CD4-positive, alpha-beta T cell treated with Interleukin-6 at 100 ng/mL for 8 hours (primary cell): Measurements from ENCODE around the gene ZSCAN26.
A peak's percentile ranks its signal among the peaks of the same experiment; 100 is the strongest.
"Not testable (repeated sequence)": the region's sequence is repeated elsewhere in the genome, so short reads cannot be mapped to it uniquely, and the experiment has no call there.

Source experiments
- DNase-seq: peaks from one replicate; pipeline ENCODE4 v3.0.0-alpha.2; 2020; ENCODE audit warnings: mixed read lengths, low spot score

ZSCAN26 gene

GRCh38 chr6:28257042-28257441, 9.9 kb upstream of the ZSCAN26 start:
- DNase-seq: no peak

DNA sequence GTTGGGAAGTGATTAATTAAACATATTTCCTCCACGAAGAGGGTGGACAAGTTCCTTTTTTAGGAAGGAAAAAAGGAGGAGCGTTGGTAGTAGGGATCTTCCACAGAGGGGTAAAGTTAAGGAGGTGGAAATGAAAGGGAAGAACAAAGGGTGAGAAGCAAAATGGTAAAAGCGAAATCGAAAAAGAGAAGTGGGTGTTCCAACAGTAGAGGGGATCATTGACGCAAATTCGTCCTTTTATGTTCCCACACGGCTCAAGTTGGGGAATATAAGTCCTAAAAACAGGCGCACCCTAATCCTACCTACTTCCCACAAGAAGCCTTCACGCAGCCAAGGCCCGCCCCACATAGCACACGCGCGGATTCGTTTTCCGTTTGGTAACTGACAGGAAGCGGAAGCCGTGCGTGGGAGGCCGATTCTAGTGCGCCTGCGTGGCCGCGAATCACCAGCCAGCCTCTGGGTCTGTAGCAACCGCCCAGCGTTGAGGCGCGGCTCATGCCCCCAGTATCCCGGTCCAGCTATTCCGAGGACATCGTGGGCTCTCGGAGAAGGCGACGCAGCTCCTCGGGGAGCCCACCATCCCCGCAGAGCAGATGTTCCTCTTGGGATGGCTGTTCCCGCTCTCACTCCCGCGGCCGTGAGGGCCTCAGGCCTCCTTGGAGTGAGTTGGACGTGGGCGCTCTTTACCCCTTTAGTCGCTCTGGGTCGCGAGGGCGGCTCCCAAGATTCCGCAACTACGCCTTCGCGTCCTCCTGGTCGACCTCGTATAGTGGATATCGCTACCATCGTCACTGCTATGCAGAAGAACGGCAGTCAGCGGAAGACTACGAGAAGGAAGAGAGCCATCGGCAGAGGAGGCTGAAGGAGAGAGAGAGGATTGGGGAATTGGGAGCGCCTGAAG, 7.8 kb upstream of the ZSCAN26 start, which contains the start of gene NKAPL:
Gene NKAPL, plus strand, starts transcription at position 421 of the 901 bp plus-strand sequence. Its CDS starts 75 bp downstream, at position 496.
- peak; percentile 41 for DNase-seq

DNA sequence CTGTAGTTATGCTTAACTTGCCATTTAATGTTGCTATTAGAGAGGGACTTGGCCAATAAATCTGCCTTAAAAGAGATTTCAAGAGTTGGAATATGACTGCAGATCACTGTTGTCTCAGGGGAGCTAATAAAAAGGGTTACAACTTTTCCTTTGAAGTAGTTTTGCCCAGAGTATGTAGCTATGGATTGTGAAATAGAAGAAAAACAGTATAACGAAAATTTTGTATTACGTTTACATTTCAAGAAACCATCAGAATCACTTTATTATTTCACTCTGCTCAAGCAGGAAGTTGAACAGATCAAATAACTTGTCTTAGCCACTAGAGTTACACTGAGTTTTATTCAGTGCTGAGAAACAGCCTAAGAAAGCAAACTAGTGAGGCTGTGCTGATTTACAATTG, 3.0 kb upstream of the ZSCAN26 start:
- DNase-seq: no peak

DNA sequence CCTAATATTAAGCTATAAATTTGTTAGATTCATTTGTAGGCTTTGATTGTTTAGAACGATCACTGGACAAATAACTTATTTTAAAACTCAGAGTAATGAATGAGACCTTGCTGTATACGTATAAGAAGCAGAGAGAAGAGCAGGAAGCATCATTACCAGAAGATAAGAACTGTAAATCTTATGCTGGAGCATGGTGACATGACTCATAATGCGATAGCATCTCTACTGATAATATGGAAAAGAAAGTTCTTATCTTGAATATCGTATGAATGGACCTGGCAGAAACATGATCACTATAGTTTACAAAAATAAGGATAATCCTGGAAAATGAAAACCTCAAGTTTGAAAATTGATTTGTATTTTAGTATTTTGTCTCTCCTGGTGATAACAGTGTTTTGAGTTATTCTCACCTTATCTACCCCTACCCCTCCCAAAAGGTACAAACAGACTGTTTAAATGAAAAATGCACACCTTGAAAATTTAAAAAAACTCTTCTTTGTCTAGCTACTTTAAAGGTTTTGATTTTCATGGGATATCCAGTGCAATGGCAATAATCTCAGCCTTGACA, 2.0 kb upstream of the ZSCAN26 start:
- DNase-seq: no peak

- no peak for DNase-seq
Measured at GRCh38 chr6:28266563-28266961, 381 bp upstream of the ZSCAN26 start.

DNA sequence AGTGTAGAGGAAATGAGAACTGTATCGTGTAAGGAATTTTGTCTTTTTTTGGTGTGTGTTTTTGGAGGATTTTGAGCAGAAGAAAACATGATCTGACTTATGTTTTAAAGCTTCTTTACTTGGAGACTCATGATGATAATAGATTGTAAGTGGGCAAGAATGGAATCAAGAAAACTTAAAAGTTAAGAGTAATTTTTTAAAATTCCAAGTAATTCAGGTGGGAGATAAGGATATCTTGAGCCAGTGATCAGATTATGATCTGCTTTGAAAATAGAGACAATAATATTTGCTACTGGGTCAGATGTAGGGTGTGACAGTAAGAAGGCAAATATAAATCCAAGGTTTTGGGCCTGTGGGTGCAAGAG, 734 bp downstream of the ZSCAN26 start:
- DNase-seq: no peak

GRCh38 chr6:28269492-28269891, 2.5 kb downstream of the ZSCAN26 start:
- DNase-seq: no peak

GRCh38 chr6:28274888-28275287, 7.9 kb downstream of the ZSCAN26 start:
- DNase-seq: no peak

DNA sequence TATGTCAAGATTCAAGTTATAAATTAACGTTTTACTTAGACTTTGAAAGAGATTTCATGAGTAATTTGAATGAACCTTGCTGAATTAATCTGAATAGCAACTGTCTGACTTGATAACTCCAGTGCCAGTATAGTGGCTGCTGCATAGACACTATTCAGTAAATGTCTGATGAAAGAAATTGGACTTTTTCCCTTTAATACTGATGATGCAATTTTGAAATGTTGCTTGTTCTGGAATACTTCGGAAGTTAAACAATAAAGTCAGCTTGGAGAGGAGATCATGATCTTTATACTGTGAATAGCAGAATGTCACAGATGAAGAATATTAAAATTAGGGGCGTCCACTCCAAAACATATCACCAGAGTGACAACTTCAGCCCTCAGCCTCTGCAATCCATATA, 10.8 kb downstream of the ZSCAN26 start:
- DNase-seq: no peak

GRCh38 chr6:28280595-28281287, 13.8 kb downstream of the ZSCAN26 start:
- no peak for DNase-seq

DNA sequence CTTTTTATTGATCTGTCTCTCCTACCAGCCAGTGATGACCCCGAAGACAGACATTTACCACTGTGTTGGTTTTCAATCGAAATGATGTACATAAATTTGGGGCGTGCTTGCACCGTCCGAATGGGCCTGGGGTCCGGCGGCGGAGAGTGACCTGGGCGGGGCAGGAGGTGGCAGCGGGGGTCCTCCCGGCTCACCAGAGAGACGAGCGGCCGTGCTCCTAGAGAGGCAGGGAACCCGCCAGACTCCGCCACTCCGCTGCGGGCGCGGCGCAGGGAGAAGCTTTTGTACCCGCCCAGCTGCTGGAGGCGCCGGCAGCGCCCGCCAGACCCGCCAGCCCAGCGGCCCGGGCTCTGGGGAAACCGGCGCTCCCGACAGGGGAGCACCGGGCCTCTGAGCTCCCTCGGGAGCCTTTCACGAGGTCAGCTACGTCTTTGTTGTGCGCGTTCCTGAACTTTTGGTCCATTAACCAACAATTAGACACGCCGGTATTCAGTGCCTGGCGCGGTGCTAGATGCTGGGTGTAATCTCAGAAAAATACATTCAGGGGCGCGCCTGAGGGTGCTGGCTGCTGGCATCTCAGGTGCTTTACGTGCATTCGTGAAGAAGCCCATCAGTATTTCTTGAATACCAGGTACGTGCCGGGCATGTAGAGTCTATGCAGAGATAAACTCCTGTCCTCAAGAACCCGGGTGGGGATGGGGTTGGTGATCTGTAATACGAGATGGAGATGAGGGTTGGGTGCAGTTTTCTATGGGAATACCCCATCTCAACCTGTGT, 14.5 kb downstream of the ZSCAN26 start, which contains the start of gene PGBD1:
Gene PGBD1, plus strand, starts transcription at position 285 of the 777 bp plus-strand sequence. CDS start 2,242 bp downstream, outside the sequence.
- DNase-seq: peak; percentile 12

- no peak for DNase-seq
Measured at GRCh38 chr6:28282926-28283325, 16.0 kb downstream of the ZSCAN26 start.

- DNase-seq: no peak
Measured at GRCh38 chr6:28291573-28291972, 24.6 kb downstream of the ZSCAN26 start.

DNA sequence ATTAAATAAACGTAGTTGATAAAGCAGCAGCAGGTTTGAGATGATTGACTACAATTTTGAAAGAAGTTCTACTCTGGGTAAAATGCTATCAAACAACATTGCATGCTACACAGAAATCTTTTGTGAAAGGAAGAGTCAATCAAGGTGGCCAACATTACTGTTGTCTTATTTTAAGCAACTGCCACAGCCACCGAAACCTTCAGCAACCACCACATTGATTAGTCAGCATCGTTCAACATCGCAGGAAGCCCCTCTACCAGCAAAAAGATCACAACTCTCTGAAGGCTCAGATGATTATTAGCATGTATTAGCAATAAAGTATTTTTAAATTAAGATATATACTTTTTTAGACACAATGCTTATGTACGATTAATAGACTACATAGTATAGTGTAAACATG, 28.4 kb downstream of the ZSCAN26 start:
- DNase-seq: no peak

- DNase-seq: no peak
Measured at GRCh38 chr6:28296520-28297060, 29.6 kb downstream of the ZSCAN26 start.

DNA sequence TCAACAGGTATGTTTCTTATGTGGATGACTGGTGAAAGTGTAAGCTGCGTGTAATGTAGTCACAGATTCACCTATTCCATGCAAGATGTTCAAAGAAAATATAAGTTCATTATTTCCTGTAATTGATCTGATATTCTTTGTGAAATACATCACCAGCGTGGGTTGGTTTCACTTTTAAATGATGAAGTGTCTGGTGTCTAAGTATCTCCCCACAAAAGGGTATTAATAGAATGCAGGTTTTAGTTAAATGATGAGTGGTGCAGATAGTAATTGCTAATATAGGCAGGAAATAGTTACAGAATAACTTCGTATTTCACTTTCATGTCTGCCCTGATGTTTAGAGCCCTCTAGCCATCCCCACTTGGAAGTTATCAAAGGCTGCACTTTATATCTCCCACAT, 36.6 kb downstream of the ZSCAN26 start:
- DNase-seq: no peak

DNA sequence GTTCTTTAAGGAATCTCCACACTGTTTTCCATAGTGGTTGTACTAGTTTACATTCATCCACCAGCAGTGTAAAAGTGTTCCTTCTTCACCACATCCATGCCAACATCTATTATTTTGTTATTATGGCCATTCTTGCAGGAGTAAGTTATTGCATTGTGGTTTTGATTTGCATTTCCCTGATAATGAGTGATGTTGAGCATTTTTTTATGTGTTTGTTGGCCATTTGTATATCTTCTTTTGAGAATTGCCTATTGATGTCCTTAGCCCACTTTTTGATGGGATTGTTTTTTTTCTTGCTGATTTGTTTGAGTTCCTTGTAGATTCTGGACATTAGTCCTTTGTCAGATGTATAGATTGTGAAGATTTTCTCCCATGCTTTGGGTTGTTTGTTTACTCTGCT, 39.4 kb downstream of the ZSCAN26 start:
- DNase-seq: not testable (repeated sequence)

DNA sequence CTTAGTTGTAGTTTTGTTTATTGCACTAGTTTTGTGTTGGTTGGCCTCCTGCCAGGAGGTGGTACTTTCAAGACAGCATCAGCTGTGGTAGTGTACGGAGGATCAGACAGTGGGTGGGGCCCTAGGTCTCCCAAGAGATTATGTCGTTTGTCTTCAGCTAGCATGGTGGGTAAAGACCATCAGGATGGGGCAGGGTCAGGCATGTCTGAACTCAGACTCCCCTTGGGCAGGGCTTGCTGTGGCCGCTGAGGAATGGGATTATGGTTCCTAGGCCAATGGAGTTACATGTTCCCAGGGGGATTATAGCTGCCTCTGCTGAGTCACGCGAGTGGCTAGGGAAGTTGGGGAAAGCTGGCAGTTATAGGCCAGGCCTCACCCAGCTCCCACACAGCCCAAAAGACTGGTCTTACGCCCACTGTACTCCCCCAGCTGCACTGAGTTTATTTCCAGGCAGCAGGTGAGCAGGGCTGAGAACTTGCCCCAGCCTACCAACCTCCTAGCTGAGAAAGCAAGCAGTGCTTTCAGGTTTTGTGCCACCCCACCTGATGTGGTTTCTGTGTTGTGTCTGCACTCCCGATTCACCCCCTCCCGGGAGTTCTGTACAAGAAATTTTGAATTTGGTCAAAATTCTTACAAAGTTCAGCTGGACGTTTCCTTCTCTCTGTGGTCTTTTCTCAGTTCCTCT, 44.3 kb downstream of the ZSCAN26 start:
- DNase-seq: no peak

GRCh38 chr6:28312939-28313338, 46.0 kb downstream of the ZSCAN26 start:
- no peak for DNase-seq

- DNase-seq: no peak
Measured at GRCh38 chr6:28315628-28316027, 48.7 kb downstream of the ZSCAN26 start.

DNA sequence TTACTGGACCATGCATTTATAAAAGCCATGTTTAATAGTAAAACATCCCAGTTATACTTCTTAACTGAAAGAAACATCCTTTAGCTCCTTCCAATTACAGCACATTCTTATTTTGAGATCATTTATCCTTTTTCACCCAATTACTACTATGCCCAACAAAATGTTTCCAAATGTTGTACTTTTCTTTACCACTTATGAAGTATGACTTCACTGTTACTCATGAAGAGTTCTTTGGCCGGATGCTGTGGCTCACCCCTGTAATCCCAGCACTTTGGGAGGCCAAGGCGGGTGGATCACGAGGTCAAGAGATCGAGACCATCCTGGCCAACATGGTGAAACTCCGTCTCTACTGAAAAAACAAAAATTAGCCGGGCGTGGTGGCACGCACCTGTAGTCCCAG, 50.9 kb downstream of the ZSCAN26 start:
- not testable (repeated sequence) for DNase-seq
